ENCODE data around the gene THEM5. TPM values are rescaled to one million over a fixed set of nuclear protein-coding genes. Genes with fewer than 3 reads are reported as not detected.
"Not testable (repeated sequence)": the region's sequence is repeated elsewhere in the genome, so short reads cannot be mapped to it uniquely, and the experiment has no call there.

Gene THEM5
- total RNA-seq, 2 experiments from 2014 or later, result not detected

DNA sequence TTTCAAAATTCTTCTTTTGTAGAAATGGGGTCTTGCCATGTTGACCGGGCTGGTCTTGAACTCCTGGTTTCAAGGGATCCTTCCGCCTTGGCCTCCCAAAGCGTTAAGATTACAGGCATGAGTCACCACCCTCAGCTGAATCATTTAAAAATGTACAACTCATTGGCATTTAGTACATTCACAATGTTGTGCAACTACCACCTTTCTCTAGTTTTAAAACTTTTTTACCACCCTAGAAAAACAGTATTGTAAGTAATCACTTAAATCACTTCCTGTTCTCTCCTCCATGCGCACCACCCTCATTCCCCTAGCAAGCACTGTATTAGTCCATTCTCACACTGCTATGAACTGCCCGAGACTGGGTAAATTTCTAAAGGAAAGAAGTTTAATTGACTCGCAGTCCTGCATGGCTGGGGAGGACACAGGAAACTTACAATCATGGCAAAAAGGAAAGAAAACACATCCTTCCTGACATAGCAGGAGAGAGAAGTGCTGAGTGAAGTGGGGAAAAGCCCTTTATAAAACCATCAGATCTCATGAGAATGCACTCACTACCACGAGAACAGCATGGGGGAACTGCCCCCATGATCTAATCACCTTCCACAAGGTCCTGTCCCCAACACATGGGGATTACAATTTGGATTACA, 14.4 kb upstream of the THEM5 start:
- peak overlapping the region; percentile 65 for H3K27ac Mint-ChIP-seq
- ATAC-seq (peak; percentile 82), DNase-seq (peak; percentile 39)

DNA sequence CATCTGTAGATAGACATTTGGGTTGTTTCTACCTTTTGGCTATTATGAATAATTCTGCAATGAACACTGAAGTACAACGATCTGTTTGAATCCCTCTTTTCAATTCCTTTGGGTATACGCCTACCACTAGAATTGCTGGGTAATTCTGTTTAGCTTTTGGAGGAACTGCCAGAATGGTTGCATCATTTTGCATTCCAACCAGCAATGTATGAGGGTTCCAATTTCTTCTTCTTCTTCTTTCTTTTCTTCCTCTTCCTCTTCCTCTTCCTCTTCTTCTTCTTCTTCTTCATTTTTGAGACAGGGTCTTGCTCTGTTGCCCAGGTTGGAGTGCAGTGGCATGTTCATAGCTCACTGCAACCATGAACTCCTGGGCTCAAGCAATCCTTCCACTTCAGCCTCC, 13.8 kb upstream of the THEM5 start:
- intact Hi-C loops (cut with DNase I, micrococcal nuclease), result no loop called here
- Mint-ChIP-seq H3K27ac (no peak overlapping the region), H3K4me3 (no peak overlapping the region), H3K4me1 (peaks cover 12% of the 10 kb centered on the region), H3K9me3 (ENCODE audit: low read depth) (no peaks in the 10 kb centered on the region), H3K36me3 (ENCODE audit: low read depth) (no peaks in the 10 kb centered on the region), H3K27me3 (no peaks in the 10 kb centered on the region)
- ATAC-seq (no peak), DNase-seq (no peak)
- ChIA-PET POLR2A (no interaction called here), CTCF (interaction anchor here (0.6 kb wide), 2 partner anchors 10 to 105 kb away, joined by 3 to 4 read pairs; no protein-coding TSS in a partner anchor)

More for the DNA sequence above, 14.4 kb upstream of the THEM5 start:
- Mint-ChIP-seq H3K27me3 (no peaks in the 10 kb centered on the region), H3K36me3 (ENCODE audit: low read depth) (peaks cover 2% of the 10 kb centered on the region), H3K4me3 (no peak overlapping the region), H3K9me3 (ENCODE audit: low read depth) (no peaks in the 10 kb centered on the region), H3K4me1 (peaks cover 12% of the 10 kb centered on the region)
- CTCF ChIA-PET, result interaction anchor here (0.6 to 0.8 kb wide), 2 partner anchors 10 to 130 kb away, joined by 3 to 5 read pairs; no protein-coding TSS in a partner anchor
- POLR2A ChIA-PET, result no interaction called here
- intact Hi-C loops (cut with DNase I, micrococcal nuclease), result no loop called here

DNA sequence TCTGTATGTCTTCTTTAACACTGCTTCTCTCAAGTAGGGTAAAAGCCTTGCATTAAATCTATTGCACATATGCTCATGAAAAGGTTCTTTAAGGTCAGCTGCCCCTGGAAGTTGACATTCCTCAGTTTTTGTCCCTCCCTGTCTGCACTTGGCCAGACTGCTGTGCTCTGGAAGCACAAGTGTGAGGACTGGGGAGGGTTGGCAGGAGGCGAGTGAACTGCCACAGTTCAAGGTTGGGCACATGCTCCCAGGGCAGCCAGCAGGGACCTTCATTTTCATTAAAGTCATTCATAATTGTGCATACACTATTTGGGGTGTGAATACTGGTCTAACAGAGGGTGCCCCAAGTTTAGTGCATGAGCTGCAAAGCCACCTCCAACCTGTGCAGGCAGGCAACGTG, 10.9 kb upstream of the THEM5 start:
- no peak overlapping the region for H3K4me3 Mint-ChIP-seq
- ChIA-PET CTCF (interaction anchor here (1.0 kb wide), 1 partner anchor 34 kb away, joined by 4 read pairs; no protein-coding TSS in a partner anchor), POLR2A (no interaction called here)
- H3K27me3 Mint-ChIP-seq, result no peaks in the 10 kb centered on the region
- peaks cover 12% of the 10 kb centered on the region for H3K4me1 Mint-ChIP-seq
- DNase-seq, result no peak
- no peaks in the 10 kb centered on the region for H3K36me3 Mint-ChIP-seq (ENCODE audit: low read depth)
- intact Hi-C loops (cut with DNase I, micrococcal nuclease), result no loop called here
- no peak for ATAC-seq
- no peaks in the 10 kb centered on the region for H3K9me3 Mint-ChIP-seq (ENCODE audit: low read depth)
- no peak overlapping the region for H3K27ac Mint-ChIP-seq

DNA sequence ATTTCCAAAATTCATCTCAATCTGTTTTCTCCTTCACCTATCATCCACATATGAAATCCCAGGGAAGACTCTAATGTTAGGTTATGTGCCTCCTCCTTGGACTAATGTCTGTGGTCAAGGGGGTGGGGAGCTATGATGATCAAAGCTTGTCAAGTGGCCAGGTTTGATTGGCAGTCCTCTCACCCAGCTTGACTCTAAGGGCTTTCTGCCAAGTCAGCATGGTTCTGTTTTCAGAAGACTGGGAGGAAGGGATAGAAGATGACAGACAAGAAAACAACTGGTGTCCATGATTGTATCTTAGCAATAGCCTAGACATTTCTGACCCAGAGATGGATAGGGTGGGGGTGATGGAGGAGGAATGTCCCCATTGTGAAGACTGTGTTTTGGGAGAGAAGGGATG, 9.1 kb upstream of the THEM5 start:
- CTCF ChIA-PET, result no interaction called here
- H3K9me3 Mint-ChIP-seq (ENCODE audit: low read depth), result no peaks in the 10 kb centered on the region
- no peak overlapping the region for H3K27ac Mint-ChIP-seq

DNA sequence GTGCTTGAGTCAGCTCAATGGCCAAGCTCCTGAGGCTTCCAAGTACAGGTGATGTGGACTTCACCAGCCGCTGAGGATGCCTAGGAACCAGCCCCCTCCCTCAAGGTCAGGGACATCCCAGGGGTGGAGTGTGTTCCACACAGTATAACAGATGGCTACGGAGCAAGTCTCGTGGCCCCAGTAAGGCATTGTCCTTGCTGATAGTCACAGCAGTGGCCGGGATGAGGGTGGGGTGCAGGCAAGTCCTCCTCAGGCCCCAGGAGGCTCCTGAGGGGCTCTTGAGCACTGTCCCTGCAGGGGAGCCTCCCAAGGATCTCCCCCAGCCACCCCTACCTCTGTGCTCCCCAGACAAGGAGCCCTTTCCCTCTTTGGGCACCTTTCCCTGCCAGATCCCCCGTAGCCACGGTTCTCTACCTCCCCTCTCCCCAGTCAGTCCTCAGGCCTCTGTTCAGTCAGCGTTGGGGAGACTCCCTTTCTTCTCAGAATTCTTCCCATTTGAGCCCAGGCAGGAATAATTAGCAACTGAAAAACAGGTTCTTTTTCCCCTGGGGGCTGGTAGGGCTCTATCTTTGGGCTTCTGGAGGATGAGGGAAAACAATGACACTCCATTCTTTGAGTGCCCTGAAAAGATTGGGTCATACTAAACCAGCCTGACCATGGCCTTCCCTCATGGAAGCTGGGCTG, 7.1 kb upstream of the THEM5 start:
- Mint-ChIP-seq H3K4me1 (no peaks in the 10 kb centered on the region), H3K27ac (no peak overlapping the region), H3K27me3 (no peaks in the 10 kb centered on the region), H3K9me3 (ENCODE audit: low read depth) (no peaks in the 10 kb centered on the region), H3K36me3 (ENCODE audit: low read depth) (no peaks in the 10 kb centered on the region), H3K4me3 (no peak overlapping the region)
- ATAC-seq (no peak), DNase-seq (no peak)
- intact Hi-C loops (cut with DNase I, micrococcal nuclease), result no loop called here
- ChIA-PET POLR2A (no interaction called here), CTCF (interaction anchor here (0.6 kb wide), 2 partner anchors 21 to 31 kb away, joined by 3 read pairs; no protein-coding TSS in a partner anchor)

More for the DNA sequence above, 9.1 kb upstream of the THEM5 start:
- DNase-seq (no peak), ATAC-seq (no peak)
- intact Hi-C loops (cut with DNase I, micrococcal nuclease), result no loop called here
- H3K4me1 Mint-ChIP-seq, result peaks cover 3% of the 10 kb centered on the region
- H3K4me3 Mint-ChIP-seq, result no peak overlapping the region
- H3K36me3 Mint-ChIP-seq (ENCODE audit: low read depth), result no peaks in the 10 kb centered on the region
- no peaks in the 10 kb centered on the region for H3K27me3 Mint-ChIP-seq
- POLR2A ChIA-PET, result interaction anchor here (0.6 kb wide), 1 partner anchor 39 kb away, joined by 3 read pairs; no protein-coding TSS in a partner anchor

DNA sequence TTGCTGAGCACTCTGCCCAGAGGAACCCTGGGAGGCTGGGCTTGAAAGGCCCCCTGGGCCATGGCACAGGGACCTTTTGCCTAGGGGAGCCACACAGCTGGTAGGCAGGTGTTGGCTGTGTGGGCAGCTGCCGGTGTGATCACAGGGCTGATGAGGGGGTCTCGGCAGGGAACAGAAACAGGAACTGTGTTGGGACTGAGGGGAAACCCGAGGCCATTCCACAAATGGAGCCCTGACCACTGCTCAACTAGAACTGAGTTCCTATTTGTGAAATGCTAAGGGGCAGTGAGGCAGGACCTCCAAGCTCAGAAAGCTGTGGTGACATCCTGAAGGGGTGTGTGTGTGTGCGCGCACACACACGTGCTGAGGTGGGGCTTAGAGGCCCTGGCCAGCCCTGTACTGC, 6.4 kb upstream of the THEM5 start:
- H3K36me3 Mint-ChIP-seq (ENCODE audit: low read depth), result no peaks in the 10 kb centered on the region
- DNase-seq (no peak), ATAC-seq (no peak)
- H3K4me3 Mint-ChIP-seq, result no peak overlapping the region
- intact Hi-C loops (cut with DNase I, micrococcal nuclease), result no loop called here
- ChIA-PET POLR2A (no interaction called here), CTCF (interaction anchor here (0.6 to 1.1 kb wide), 4 partner anchors 11 to 122 kb away, joined by 3 to 5 read pairs (median 4); no protein-coding TSS in a partner anchor)
- H3K27ac Mint-ChIP-seq, result no peak overlapping the region
- no peaks in the 10 kb centered on the region for H3K27me3 Mint-ChIP-seq
- no peaks in the 10 kb centered on the region for H3K4me1 Mint-ChIP-seq
- H3K9me3 Mint-ChIP-seq (ENCODE audit: low read depth), result no peaks in the 10 kb centered on the region

DNA sequence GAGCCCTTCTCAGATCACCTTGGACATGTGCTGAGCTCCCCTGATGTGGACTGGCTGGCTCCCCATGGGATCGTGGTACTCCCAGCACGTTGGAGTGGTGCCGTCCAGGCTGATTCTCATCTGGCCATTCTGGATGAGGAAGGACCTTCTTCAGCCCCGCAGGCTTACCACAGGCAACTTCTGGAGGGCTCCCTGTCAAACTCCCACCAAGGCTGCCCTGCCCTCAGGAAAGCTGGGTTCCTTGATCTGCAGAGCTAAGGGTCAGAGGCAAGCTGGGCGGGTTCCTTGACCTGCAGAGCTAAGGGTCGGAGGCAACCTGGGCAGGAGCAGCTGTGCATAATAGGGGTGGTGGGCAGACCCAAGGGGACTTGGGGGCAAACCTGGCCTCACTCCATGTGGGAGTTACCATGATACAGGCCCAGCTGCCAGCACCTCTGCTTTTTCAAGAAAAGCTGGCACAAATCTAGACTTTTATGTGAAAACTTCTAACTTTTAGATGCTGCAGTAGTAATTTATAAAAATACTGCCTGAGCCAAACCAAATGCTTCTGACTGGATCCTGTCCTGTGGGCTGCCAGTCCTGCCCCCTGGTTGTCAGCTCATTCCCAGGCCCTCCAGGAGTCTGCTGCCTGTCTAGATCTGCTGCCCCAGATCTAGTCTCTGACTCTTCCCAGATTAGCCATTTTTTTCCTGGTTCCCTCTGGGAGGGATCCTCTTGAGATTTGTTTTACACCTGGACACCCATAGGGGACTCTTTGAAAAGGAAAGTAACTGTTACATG, 5.6 kb upstream of the THEM5 start:
- H3K9me3 Mint-ChIP-seq (ENCODE audit: low read depth), result no peaks in the 10 kb centered on the region
- no peak overlapping the region for H3K4me3 Mint-ChIP-seq
- DNase-seq (no peak), ATAC-seq (no peak)
- H3K27me3 Mint-ChIP-seq, result no peaks in the 10 kb centered on the region
- intact Hi-C loops (cut with DNase I, micrococcal nuclease), result no loop called here
- no peaks in the 10 kb centered on the region for H3K4me1 Mint-ChIP-seq
- no peak overlapping the region for H3K27ac Mint-ChIP-seq
- CTCF ChIA-PET, result interaction anchor here (0.7 to 1.6 kb wide), 7 partner anchors 10 to 265 kb away, joined by 3 to 5 read pairs (median 4); no protein-coding TSS in a partner anchor
- POLR2A ChIA-PET, result no interaction called here
- H3K36me3 Mint-ChIP-seq (ENCODE audit: low read depth), result no peaks in the 10 kb centered on the region

DNA sequence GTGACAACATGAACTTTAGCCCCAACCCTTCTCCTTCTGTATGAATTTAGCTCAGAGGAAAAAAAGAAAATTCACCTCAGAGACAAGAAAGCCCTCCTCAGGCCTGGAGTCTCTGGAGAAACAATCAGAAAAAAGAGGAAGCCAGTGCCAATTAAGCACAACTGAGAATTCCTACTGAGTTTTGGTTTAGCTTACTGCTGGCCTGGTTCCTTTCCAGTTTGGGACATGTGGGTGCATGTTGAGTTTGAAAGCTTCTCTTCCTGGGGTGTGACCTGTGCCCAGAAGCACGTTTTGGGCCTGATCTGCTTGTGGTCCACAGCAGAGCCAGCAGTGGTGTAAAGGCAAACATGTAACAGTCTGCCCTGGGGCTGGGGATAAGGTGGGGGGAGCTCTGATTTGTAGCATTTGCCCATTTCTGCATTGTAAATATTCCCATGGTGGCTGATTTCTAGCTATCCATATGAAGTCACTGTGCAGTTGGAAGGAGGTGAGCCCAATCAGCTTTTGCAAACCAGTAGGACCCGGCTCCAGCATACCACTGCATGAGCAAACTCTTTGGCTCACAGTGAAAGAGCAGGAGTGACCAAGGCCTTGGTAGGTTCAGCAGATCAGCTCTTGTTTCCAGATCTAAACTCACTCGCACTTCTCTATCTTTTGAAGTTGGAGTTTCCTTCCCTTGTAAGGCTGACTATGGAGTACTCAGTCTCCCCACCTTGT, 4.7 kb upstream of the THEM5 start:
- no peaks in the 10 kb centered on the region for H3K4me1 Mint-ChIP-seq
- H3K4me3 Mint-ChIP-seq, result no peak overlapping the region
- H3K36me3 Mint-ChIP-seq (ENCODE audit: low read depth), result no peaks in the 10 kb centered on the region
- no peak for ATAC-seq
- peak overlapping the region; percentile 34 for H3K27ac Mint-ChIP-seq
- ChIA-PET POLR2A (no interaction called here), CTCF (interaction anchor here (0.6 to 1.6 kb wide), 5 partner anchors 22 to 601 kb away, joined by 3 to 5 read pairs (median 4); no protein-coding TSS in a partner anchor)
- H3K9me3 Mint-ChIP-seq (ENCODE audit: low read depth), result no peaks in the 10 kb centered on the region
- no peaks in the 10 kb centered on the region for H3K27me3 Mint-ChIP-seq
- intact Hi-C loops (cut with DNase I, micrococcal nuclease), result no loop called here
- DNase-seq, result no peak

DNA sequence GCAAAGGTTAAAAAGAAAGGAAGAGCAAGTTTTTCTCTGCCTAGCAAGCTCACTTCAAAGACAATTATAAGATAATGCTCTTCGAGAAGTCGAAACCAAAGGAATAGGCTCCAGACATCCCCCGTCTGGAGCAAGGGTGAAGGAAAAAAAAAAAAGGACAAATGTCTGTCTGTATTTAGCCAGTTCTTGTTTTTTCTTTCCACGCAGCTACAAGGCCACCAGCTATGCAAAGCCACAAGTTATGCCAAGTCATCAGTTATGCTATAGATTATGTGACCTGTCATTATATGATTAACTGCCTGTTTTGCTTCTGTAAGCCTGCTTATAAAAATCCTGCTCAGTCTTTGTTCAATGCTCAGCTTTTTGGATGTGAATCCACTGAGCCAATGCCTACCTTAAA, 2.4 kb upstream of the THEM5 start:
- Mint-ChIP-seq H3K9me3 (ENCODE audit: low read depth) (no peaks in the 10 kb centered on the region), H3K4me3 (no peak overlapping the region), H3K27ac (no peak overlapping the region), H3K36me3 (ENCODE audit: low read depth) (peaks cover 1% of the 10 kb centered on the region), H3K4me1 (no peaks in the 10 kb centered on the region), H3K27me3 (no peaks in the 10 kb centered on the region)
- ATAC-seq (no peak), DNase-seq (no peak)
- POLR2A ChIA-PET, result interaction anchor here (0.6 kb wide), 1 partner anchor 37 kb away, joined by 3 read pairs; no protein-coding TSS in a partner anchor
- intact Hi-C loops (cut with DNase I, micrococcal nuclease), result no loop called here
- CTCF ChIA-PET, result interaction anchor here (0.6 to 0.7 kb wide), 2 partner anchors 21 to 25 kb away, joined by 3 to 4 read pairs; no protein-coding TSS in a partner anchor

DNA sequence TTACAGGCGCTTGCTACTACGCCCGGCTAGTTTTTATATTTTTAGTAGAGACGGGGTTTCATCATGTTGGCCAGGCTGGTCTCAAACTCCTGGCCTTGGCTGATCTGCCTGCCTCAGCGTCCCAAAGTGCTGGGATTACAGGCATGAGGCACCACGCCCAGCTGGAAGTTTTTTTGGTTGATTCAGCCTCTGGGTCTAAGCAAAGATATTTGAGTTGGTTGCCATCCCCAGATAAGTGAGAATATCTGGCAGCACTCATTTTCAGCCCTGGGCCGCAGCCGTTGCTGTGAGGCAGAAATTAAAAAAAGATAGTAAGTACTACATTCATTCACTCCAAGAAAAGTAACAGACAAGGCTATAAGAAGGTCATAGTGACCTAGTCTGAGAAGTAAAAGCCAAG, 2.0 kb upstream of the THEM5 start:
- ATAC-seq; H3K9me3 Mint-ChIP-seq (ENCODE audit: low read depth); DNase-seq; H3K27ac Mint-ChIP-seq; H3K36me3 Mint-ChIP-seq (ENCODE audit: low read depth); H3K27me3 Mint-ChIP-seq; intact Hi-C loops (cut with DNase I, micrococcal nuclease); H3K4me3 Mint-ChIP-seq; H3K4me1 Mint-ChIP-seq: not testable (repeated sequence)
- POLR2A ChIA-PET, result interaction anchor here (0.6 kb wide), 1 partner anchor 38 kb away, joined by 3 read pairs; no protein-coding TSS in a partner anchor
- CTCF ChIA-PET, result interaction anchor here (0.6 to 0.7 kb wide), 2 partner anchors 20 to 26 kb away, joined by 3 to 4 read pairs; no protein-coding TSS in a partner anchor

DNA sequence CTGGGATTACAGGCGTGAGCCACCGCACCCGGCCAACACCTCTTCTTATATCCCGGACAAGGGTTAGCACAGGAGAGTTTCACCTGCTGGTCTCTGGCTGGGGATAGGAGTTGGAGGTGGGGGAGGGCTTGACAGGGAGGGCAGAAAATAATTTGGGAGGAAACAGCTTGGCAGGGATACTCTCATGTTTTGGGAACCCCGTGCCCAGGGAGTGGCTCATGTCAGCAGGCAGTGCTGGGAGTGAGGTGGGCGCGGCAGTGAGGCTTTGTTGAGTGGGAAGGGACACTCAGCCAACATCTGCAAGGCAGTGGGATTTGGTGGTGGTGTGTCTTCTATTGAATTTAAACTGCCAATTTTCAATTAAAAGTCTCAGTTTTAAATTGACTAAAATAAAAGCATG, 1.1 kb upstream of the THEM5 start:
- ATAC-seq (no peak), DNase-seq (no peak)
- H3K9me3 Mint-ChIP-seq (ENCODE audit: low read depth), result no peaks in the 10 kb centered on the region
- no peak overlapping the region for H3K27ac Mint-ChIP-seq
- CTCF ChIA-PET, result no interaction called here
- peaks cover 9% of the 10 kb centered on the region for H3K36me3 Mint-ChIP-seq (ENCODE audit: low read depth)
- no peaks in the 10 kb centered on the region for H3K4me1 Mint-ChIP-seq
- intact Hi-C loops (cut with DNase I, micrococcal nuclease), result no loop called here
- POLR2A ChIA-PET, result no interaction called here
- H3K4me3 Mint-ChIP-seq, result no peak overlapping the region
- H3K27me3 Mint-ChIP-seq, result no peaks in the 10 kb centered on the region
